Subcutaneous adipose tissue (tissue), 4 donors: ENCODE data around the gene PHF5A. TPM values are rescaled to one million over a fixed set of nuclear protein-coding genes. Genes with fewer than 3 reads are reported as not detected.

Experiments used
- CTCF ChIP-seq: fragments of 450-650 bp; IDR thresholded peaks from one replicate; pipeline ENCODE4 v1.5.1; 2016; ENCODE audit warnings: low read depth, mild to moderate bottlenecking, control low read depth, antibody characterized with exemption, moderate library complexity
- total RNA-seq, 4 donors: library from RNA; depleted of rRNA; stranded (reverse); fragments of >200 nt; gene quantifications; one replicate each; pipeline ENCODE4 v1.1.0, GENCODE V29; 2016

Gene PHF5A
- total RNA-seq, 4 donors from 2014 or later, result 17.3 to 48.4 (median 34.6) TPM

DNA sequence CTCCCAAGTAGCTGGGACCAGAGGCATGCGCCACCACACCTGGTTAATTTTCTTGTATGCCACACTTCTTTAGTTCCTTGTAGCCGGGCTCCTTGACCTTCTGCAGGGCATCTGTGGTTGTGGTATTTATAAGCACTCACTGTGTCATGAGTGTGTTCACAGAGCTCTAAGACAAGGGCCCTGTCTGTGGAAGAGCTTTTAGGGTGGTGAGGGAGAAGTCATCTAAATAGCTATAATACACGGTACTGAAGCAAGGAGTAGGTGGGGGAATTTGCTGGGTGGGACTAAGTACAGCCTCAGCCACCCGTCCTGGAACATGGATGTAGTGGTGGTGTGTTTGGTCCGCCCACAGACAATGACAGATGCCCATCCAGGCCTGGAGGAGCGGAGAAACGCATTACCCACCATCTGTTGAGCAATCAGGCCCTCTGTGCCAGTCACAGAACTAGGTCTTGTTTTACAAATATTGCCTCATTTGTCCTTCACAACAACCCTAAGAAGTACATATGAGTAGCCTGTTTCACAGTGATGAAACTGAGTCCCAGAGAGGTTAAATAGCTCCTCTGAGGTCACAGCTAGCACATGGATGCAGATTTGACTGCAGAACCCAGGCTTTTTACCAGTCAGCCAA lies 10.5 kb upstream of the PHF5A start:
- TF ChIP-seq CTCF, result no peak

DNA sequence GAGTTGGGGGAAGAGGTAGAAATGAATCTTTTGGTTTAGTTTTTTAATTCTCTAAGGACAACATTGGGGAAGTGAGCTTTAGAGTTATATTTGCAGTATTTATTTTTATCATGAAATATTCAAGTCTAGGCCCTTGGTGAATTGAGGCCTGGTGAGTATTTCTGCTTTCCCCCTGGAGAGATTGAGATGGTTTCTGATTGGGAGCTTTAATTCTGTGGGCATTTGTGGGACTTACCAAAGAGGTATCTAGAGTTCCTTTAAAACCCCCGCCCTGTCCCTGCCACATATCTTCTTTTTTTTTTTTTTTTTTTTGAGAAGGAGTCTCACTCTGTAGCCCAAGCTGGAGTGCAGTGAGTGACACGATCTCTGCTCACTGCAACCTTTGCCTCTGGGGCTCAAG lies 10.0 kb upstream of the PHF5A start:
- TF ChIP-seq CTCF, result no peak

DNA sequence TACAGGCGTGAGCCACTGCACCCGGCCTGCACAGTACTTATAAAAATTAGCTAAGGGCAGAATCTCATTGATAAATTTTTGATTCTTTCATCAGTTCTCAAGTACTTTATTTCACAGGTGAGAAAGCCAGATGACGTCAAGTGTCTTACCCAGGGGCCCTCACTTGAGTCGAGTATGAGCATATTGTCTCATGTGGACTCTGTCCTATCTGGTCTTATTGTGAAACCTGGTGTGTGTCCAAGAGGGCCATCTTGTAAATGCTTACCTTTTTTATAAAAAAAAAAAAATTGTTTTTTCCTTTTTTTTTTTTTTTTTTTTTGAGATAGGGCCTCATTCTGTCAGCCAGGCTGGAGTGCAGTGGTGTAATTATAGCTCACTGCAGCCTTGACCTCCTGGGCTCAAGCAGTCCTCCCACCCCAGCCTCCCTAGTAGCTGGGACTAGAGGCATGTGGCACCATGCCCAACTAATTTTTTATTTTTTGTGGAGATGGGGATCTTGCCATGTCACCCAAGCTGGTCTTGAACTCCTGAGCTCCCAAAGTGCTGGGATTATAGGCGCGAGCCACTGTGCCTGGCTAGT lies 6.5 kb upstream of the PHF5A start:
- TF ChIP-seq CTCF, result no peak

GRCh38 chr22:41471568-41471967 lies 3.1 kb upstream of the PHF5A start:
- TF ChIP-seq CTCF, result no peak

DNA sequence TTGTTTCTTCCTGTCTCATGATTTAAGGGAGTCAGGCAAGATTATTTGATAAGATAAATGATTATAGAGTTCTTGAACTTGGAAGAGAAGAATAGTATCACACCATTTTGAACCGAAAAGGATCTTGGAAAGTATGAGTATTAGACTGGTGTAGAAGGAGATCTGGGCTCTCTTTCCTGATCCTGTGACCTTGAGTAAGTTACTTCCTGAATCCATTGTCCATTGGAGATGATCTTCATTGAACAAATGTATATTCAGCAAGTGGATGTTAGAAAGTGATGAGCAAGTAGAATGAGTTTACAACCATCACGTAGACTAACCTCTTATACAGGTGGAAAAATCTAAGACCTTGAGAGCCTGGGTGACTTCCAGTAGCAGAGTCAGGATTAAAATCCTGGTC lies 2.4 kb upstream of the PHF5A start:
- no peak for TF ChIP-seq CTCF

GRCh38 chr22:41469218-41469851 lies 843 bp upstream of the PHF5A start:
- no peak for TF ChIP-seq CTCF

- no peak for TF ChIP-seq CTCF
Measured at GRCh38 chr22:41461901-41462300, 6.6 kb downstream of the PHF5A start.
